ENCODE results near the gene SCRT2.

Gene SCRT2

GRCh38 chr20:641516-641875 lies 34.1 kb downstream of the SCRT2 start:
- Histone ChIP-seq H3K4me3 (ENCODE audit: low read depth, low read length) (no peak overlapping the region), H3K27me3 (ENCODE audit: control insufficient read depth, insufficient read depth, low read length) (no peaks in the 10 kb centered on the region), H3K36me3 (ENCODE audit: control insufficient read depth, insufficient read depth, low read length) (no peaks in the 10 kb centered on the region), H3K27ac (ENCODE audit: low read depth, low read length) (no peak overlapping the region), H3K4me1 (ENCODE audit: control insufficient read depth, insufficient read depth, low read length) (peaks cover 4% of the 10 kb centered on the region; the same call in 1 of the 2 replicates), H3K9me3 (ENCODE audit: control insufficient read depth, insufficient read depth, low read length) (no peaks in the 10 kb centered on the region), H3K9ac (ENCODE audit: low read depth, low read length) (no peak overlapping the region)

- no peak overlapping the region for H3K27ac ChIP-seq (ENCODE audit: low read depth, low read length)
- peaks cover 4% of the 10 kb centered on the region; the same call in 1 of the 2 replicates for H3K4me1 ChIP-seq (ENCODE audit: control insufficient read depth, insufficient read depth, low read length)
- H3K4me3 ChIP-seq (ENCODE audit: low read depth, low read length) = no peak overlapping the region
- H3K9ac ChIP-seq (ENCODE audit: low read depth, low read length) = no peak overlapping the region
- H3K36me3 ChIP-seq (ENCODE audit: control insufficient read depth, insufficient read depth, low read length) = no peaks in the 10 kb centered on the region
- H3K27me3 ChIP-seq (ENCODE audit: control insufficient read depth, insufficient read depth, low read length) = no peaks in the 10 kb centered on the region
- no peaks in the 10 kb centered on the region for H3K9me3 ChIP-seq (ENCODE audit: control insufficient read depth, insufficient read depth, low read length)
Measured at GRCh38 chr20:640674-641515, 34.7 kb downstream of the SCRT2 start.

GRCh38 chr20:638579-638978 lies 37.0 kb downstream of the SCRT2 start:
- Histone ChIP-seq H3K36me3 (ENCODE audit: control insufficient read depth, insufficient read depth, low read length) (no peaks in the 10 kb centered on the region), H3K4me1 (ENCODE audit: control insufficient read depth, insufficient read depth, low read length) (no peaks in the 10 kb centered on the region), H3K9ac (ENCODE audit: low read depth, low read length) (no peak overlapping the region)

GRCh38 chr20:637559-637958 lies 38.0 kb downstream of the SCRT2 start:
- Histone ChIP-seq H3K27ac (ENCODE audit: low read depth, low read length) (no peak overlapping the region), H3K4me1 (ENCODE audit: control insufficient read depth, insufficient read depth, low read length) (no peaks in the 10 kb centered on the region), H3K27me3 (ENCODE audit: control insufficient read depth, insufficient read depth, low read length) (no peaks in the 10 kb centered on the region), H3K9ac (ENCODE audit: low read depth, low read length) (no peak overlapping the region), H3K4me3 (ENCODE audit: low read depth, low read length) (no peak overlapping the region), H3K9me3 (ENCODE audit: control insufficient read depth, insufficient read depth, low read length) (no peaks in the 10 kb centered on the region), H3K36me3 (ENCODE audit: control insufficient read depth, insufficient read depth, low read length) (no peaks in the 10 kb centered on the region)

More at GRCh38 chr20:638579-638978, 37.0 kb downstream of the SCRT2 start:
- no peak overlapping the region for H3K4me3 ChIP-seq (ENCODE audit: low read depth, low read length)
- H3K27ac ChIP-seq (ENCODE audit: low read depth, low read length) = no peak overlapping the region
- no peaks in the 10 kb centered on the region for H3K9me3 ChIP-seq (ENCODE audit: control insufficient read depth, insufficient read depth, low read length)
- no peaks in the 10 kb centered on the region for H3K27me3 ChIP-seq (ENCODE audit: control insufficient read depth, insufficient read depth, low read length)

GRCh38 chr20:635893-636338 lies 39.7 kb downstream of the SCRT2 start:
- no peak overlapping the region for H3K9ac ChIP-seq (ENCODE audit: low read depth, low read length)
- no peaks in the 10 kb centered on the region for H3K9me3 ChIP-seq (ENCODE audit: control insufficient read depth, insufficient read depth, low read length)
- no peak overlapping the region for H3K27ac ChIP-seq (ENCODE audit: low read depth, low read length)
- H3K4me3 ChIP-seq (ENCODE audit: low read depth, low read length) = no peak overlapping the region
- no peaks in the 10 kb centered on the region for H3K36me3 ChIP-seq (ENCODE audit: control insufficient read depth, insufficient read depth, low read length)
- no peaks in the 10 kb centered on the region for H3K4me1 ChIP-seq (ENCODE audit: control insufficient read depth, insufficient read depth, low read length)
- H3K27me3 ChIP-seq (ENCODE audit: control insufficient read depth, insufficient read depth, low read length) = no peaks in the 10 kb centered on the region

GRCh38 chr20:635028-635892 lies 40.3 kb downstream of the SCRT2 start:
- no peaks in the 10 kb centered on the region for H3K9me3 ChIP-seq (ENCODE audit: control insufficient read depth, insufficient read depth, low read length)
- H3K27me3 ChIP-seq (ENCODE audit: control insufficient read depth, insufficient read depth, low read length) = no peaks in the 10 kb centered on the region
- no peak overlapping the region for H3K27ac ChIP-seq (ENCODE audit: low read depth, low read length)
- H3K9ac ChIP-seq (ENCODE audit: low read depth, low read length) = no peak overlapping the region
- H3K4me1 ChIP-seq (ENCODE audit: control insufficient read depth, insufficient read depth, low read length) = no peaks in the 10 kb centered on the region
- no peak overlapping the region for H3K4me3 ChIP-seq (ENCODE audit: low read depth, low read length)
- no peaks in the 10 kb centered on the region for H3K36me3 ChIP-seq (ENCODE audit: control insufficient read depth, insufficient read depth, low read length)

- Histone ChIP-seq H3K27ac (ENCODE audit: low read depth, low read length) (no peak overlapping the region), H3K36me3 (ENCODE audit: control insufficient read depth, insufficient read depth, low read length) (no peaks in the 10 kb centered on the region), H3K4me3 (ENCODE audit: low read depth, low read length) (no peak overlapping the region), H3K27me3 (ENCODE audit: control insufficient read depth, insufficient read depth, low read length) (no peaks in the 10 kb centered on the region), H3K9me3 (ENCODE audit: control insufficient read depth, insufficient read depth, low read length) (no peaks in the 10 kb centered on the region), H3K4me1 (ENCODE audit: control insufficient read depth, insufficient read depth, low read length) (no peaks in the 10 kb centered on the region), H3K9ac (ENCODE audit: low read depth, low read length) (no peak overlapping the region)
Measured at GRCh38 chr20:634148-634925, 41.3 kb downstream of the SCRT2 start.

- Histone ChIP-seq H3K27me3 (ENCODE audit: control insufficient read depth, insufficient read depth, low read length) (no peaks in the 10 kb centered on the region), H3K27ac (ENCODE audit: low read depth, low read length) (no peak overlapping the region), H3K36me3 (ENCODE audit: control insufficient read depth, insufficient read depth, low read length) (no peaks in the 10 kb centered on the region), H3K9ac (ENCODE audit: low read depth, low read length) (no peak overlapping the region), H3K9me3 (ENCODE audit: control insufficient read depth, insufficient read depth, low read length) (no peaks in the 10 kb centered on the region), H3K4me3 (ENCODE audit: low read depth, low read length) (no peak overlapping the region), H3K4me1 (ENCODE audit: control insufficient read depth, insufficient read depth, low read length) (no peaks in the 10 kb centered on the region)
Measured at GRCh38 chr20:631101-631500, 44.5 kb downstream of the SCRT2 start.

- no peaks in the 10 kb centered on the region for H3K9me3 ChIP-seq (ENCODE audit: control insufficient read depth, insufficient read depth, low read length)
- H3K36me3 ChIP-seq (ENCODE audit: control insufficient read depth, insufficient read depth, low read length) = no peaks in the 10 kb centered on the region
- H3K4me1 ChIP-seq (ENCODE audit: control insufficient read depth, insufficient read depth, low read length) = no peaks in the 10 kb centered on the region
- no peak overlapping the region for H3K27ac ChIP-seq (ENCODE audit: low read depth, low read length)
- H3K4me3 ChIP-seq (ENCODE audit: low read depth, low read length) = no peak overlapping the region
- no peak overlapping the region for H3K9ac ChIP-seq (ENCODE audit: low read depth, low read length)
- no peaks in the 10 kb centered on the region; the same call in 1 of the 2 replicates for H3K27me3 ChIP-seq (ENCODE audit: control insufficient read depth, insufficient read depth, low read length)
Measured at GRCh38 chr20:626579-626978, 49.0 kb downstream of the SCRT2 start.

GRCh38 chr20:625360-625932 lies 50.2 kb downstream of the SCRT2 start:
- no peak overlapping the region for H3K9ac ChIP-seq (ENCODE audit: low read depth, low read length)
- H3K4me3 ChIP-seq (ENCODE audit: low read depth, low read length) = no peak overlapping the region
- H3K27ac ChIP-seq (ENCODE audit: low read depth, low read length) = no peak overlapping the region
- H3K4me1 ChIP-seq (ENCODE audit: control insufficient read depth, insufficient read depth, low read length) = peaks cover 7% of the 10 kb centered on the region; the same call in 1 of the 2 replicates
- H3K27me3 ChIP-seq (ENCODE audit: control insufficient read depth, insufficient read depth, low read length) = no peaks in the 10 kb centered on the region; the same call in 1 of the 2 replicates
- H3K36me3 ChIP-seq (ENCODE audit: control insufficient read depth, insufficient read depth, low read length) = no peaks in the 10 kb centered on the region
- no peaks in the 10 kb centered on the region for H3K9me3 ChIP-seq (ENCODE audit: control insufficient read depth, insufficient read depth, low read length)

Data from HUES48 (cell line).